Measurements from ENCODE around the gene PTPRN2. TPM values are rescaled to one million over a fixed set of nuclear protein-coding genes. Genes with fewer than 3 reads are reported as not detected.

The PTPRN2 gene
- total and polyA plus RNA-seq, 9 of the 15 experiments (the other 6 are each of a cell fraction or from before 2014, with no cell fraction given), result not detected

DNA sequence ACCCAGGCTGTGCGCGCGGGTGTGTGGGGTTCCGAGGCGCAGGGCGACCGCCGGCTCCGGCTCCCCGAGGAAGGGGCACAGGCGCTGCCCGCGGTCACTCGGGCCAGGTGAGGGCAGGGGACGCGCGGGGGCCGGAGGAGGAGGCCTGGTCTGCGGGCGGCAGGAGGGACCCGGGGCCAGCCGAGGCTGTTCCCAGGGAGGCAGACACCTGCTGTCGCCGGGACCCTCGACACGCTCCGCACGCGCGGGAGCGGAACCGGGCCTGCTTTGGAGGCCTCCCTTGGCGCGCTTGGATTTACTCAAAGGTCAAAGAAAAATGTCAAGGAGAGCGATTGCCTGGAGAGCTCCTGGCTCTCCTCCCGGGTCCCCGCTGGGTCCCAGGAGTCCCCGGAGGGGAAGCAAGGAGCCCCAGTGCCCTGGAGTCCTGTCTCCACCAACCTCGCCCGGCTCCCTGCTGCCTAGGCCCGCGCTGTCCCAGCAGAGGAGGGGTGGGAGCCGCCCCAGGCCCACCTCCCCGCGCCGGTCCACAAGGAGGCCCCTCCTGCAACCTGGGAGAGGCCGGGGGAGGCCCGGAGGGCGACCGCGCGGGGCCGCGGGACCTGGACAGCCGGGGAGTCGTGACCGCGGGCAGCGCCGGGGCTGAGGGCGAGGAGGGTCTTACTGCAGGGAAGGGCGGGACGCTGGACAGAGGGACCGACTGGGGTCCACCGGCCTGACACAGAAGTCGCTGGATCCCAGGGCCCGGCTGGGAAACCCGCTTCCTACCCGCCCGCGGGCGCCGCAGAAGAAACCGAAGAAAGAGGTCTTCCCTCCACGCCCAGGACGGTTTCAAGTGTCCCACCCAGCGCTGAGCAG lies 902.0 kb downstream of the PTPRN2 start:
- H2AFZ ChIP-seq (ENCODE audit: low read depth, low read length), result no peak overlapping the region
- H3K4me1 ChIP-seq (replicated peaks in 1 of 2; ENCODE audit: control insufficient read depth in 2 of 2, insufficient read depth in 2 of 2, low read length in 2 of 2), result peaks cover 0 to 4% of the 10 kb centered on the region in 2 experiments; a peak in 1 of 5 replicates
- peaks cover 5% of the 10 kb centered on the region; the same call in 1 of the 2 replicates for H4K20me1 ChIP-seq (replicated peaks; ENCODE audit: control insufficient read depth, insufficient read depth, low read length)
- no peak overlapping the region for H3K4me3 ChIP-seq
- no peak for TF ChIP-seq SIRT6 (IDR thresholded peaks at IDR 0.05; ENCODE audit: low read depth, low read length)
- TF ChIP-seq, protein P1, sequence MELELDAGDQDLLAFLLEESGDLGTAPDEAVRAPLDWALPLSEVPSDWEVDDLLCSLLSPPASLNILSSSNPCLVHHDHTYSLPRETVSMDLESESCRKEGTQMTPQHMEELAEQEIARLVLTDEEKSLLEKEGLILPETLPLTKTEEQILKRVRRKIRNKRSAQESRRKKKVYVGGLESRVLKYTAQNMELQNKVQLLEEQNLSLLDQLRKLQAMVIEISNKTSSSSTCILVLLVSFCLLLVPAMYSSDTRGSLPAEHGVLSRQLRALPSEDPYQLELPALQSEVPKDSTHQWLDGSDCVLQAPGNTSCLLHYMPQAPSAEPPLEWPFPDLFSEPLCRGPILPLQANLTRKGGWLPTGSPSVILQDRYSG (tag; conservative IDR thresholded peaks at IDR 0.05; ENCODE audit: low read depth), result no peak
- no peak for TF ChIP-seq NEUROD1 (IDR thresholded peaks at IDR 0.05; ENCODE audit: borderline replicate concordance, low read depth, low read length, partially characterized antibody)
- no peak for TF ChIP-seq ZBTB17 (CRISPR knock-in tag; IDR thresholded peaks at IDR 0.05)
- no peak for TF ChIP-seq PYGO2 (tag; IDR thresholded peaks at IDR 0.05)
- no peak for TF ChIP-seq MAFG (tag; conservative IDR thresholded peaks at IDR 0.05)
- TF ChIP-seq, protein P2, sequence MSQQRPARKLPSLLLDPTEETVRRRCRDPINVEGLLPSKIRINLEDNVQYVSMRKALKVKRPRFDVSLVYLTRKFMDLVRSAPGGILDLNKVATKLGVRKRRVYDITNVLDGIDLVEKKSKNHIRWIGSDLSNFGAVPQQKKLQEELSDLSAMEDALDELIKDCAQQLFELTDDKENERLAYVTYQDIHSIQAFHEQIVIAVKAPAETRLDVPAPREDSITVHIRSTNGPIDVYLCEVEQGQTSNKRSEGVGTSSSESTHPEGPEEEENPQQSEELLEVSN (IDR thresholded peaks at IDR 0.05; ENCODE audit: borderline replicate concordance in 1 of 2, extremely low read depth in 1 of 2, insufficient read depth in 1 of 2, insufficient read length in 1 of 2, low read depth in 1 of 2, low read length in 1 of 2, poor library complexity in 1 of 2, severe bottlenecking in 1 of 2), result no peak
- no peak for FAIRE-seq
- no peak overlapping the region for H3K4me2 ChIP-seq (ENCODE audit: insufficient read depth, low read length)
- no peaks in the 10 kb centered on the region for H3K79me2 ChIP-seq (ENCODE audit: control insufficient read depth, insufficient read depth, low read length)
- H3K36me3 ChIP-seq (ENCODE audit: control insufficient read depth, insufficient read depth, low read length), result no peaks in the 10 kb centered on the region
- no peak overlapping the region for H3K27ac ChIP-seq (ENCODE audit: extremely low read depth, low read depth, low read length)
- no peaks in the 10 kb centered on the region for H3K9me3 ChIP-seq (replicated peaks; ENCODE audit: control insufficient read depth, insufficient read depth, low read depth, low read length)
- no TSS peak for BruUV-seq (replicated peaks)
- ATAC-seq, result no peak
- H3K9ac ChIP-seq (ENCODE audit: insufficient read depth in 1 of 2, low read depth in 2 of 2, low read length in 2 of 2), result no peak overlapping the region
- peaks cover 41 to 75% of the 10 kb centered on the region in 2 experiments for H3K27me3 ChIP-seq (ENCODE audit: control insufficient read depth in 2 of 2, insufficient read depth in 2 of 2, low read length in 2 of 2)
- WGBS (ENCODE audit: insufficient coverage, low coverage, missing lambda C conversion rate), result 34% methylated on average over 59 of the region's 77 CpGs
- intact Hi-C loops (cut with micrococcal nuclease) (no loop called here), in situ Hi-C loops (cut with MboI) (no loop called here)
- H3K9me1 ChIP-seq (ENCODE audit: control insufficient read depth, insufficient read depth, low read length), result no peaks in the 10 kb centered on the region
- POLR2A ChIA-PET, result no interaction called here
- no peak for DNase-seq (ENCODE audit: extremely low read depth in 1 of 4, low spot score in 3 of 4)
- CTCF ChIA-PET (ENCODE audit: low intra/inter-chr PET ratio), result no interaction called here
